RWPE2 (cell line): ENCODE data around the gene SCD5.

Experiments
- ATAC-seq: fragments of 200-7000 bp; cut with Tn5 transposase; 3 replicates; pipeline ENCODE4 v1.9.1; 2021; ENCODE audit warnings: low read depth
- DNase-seq: peaks from one replicate; pipeline ENCODE4 v3.0.0-alpha.2; 2020; ENCODE audit warnings: low spot score
- H3K27ac ChIP-seq: fragments of 450-650 bp; 2 replicates; pipeline ENCODE4 v1.5.1; 2017; ENCODE audit warnings: mild to moderate bottlenecking; ENCODE audit not compliant: poor library complexity, severe bottlenecking
- H3K27me3 ChIP-seq: fragments of 250-450 bp; sonication (Bioruptor Pico); 2 replicates; pipeline ENCODE4 v1.5.1; 2021; ENCODE audit warnings: mild to moderate bottlenecking, moderate library complexity; ENCODE audit not compliant: insufficient read depth, poor library complexity, severe bottlenecking
- H3K36me3 ChIP-seq: fragments of 250-450 bp; sonication (Bioruptor Pico); 2 replicates; pipeline ENCODE4 v1.5.1; 2020; ENCODE audit warnings: low read depth, mild to moderate bottlenecking, moderate library complexity
- H3K4me1 ChIP-seq: fragments of 250-450 bp; sonication (Bioruptor Pico); 2 replicates; pipeline ENCODE4 v1.5.1; 2021; ENCODE audit warnings: mild to moderate bottlenecking, moderate library complexity; ENCODE audit not compliant: insufficient read depth, poor library complexity, severe bottlenecking
- H3K4me3 ChIP-seq: fragments of 250-450 bp; sonication (Bioruptor Pico); 2 replicates; pipeline ENCODE4 v1.5.1; 2021; ENCODE audit warnings: mild to moderate bottlenecking, moderate library complexity; ENCODE audit not compliant: severe bottlenecking
- H3K9me3 ChIP-seq: fragments of 250-450 bp; sonication (Bioruptor Pico); 2 replicates; pipeline ENCODE4 v1.5.1; 2021; ENCODE audit warnings: mild to moderate bottlenecking, moderate library complexity; ENCODE audit not compliant: severe bottlenecking
- TF ChIP-seq, protein P1 (sequence below): fragments of 450-650 bp; IDR thresholded peaks from one replicate; pipeline ENCODE4 v1.5.1; 2017; ENCODE audit warnings: mild to moderate bottlenecking, moderate library complexity; ENCODE audit not compliant: poor library complexity, severe bottlenecking

The SCD5 gene

DNA sequence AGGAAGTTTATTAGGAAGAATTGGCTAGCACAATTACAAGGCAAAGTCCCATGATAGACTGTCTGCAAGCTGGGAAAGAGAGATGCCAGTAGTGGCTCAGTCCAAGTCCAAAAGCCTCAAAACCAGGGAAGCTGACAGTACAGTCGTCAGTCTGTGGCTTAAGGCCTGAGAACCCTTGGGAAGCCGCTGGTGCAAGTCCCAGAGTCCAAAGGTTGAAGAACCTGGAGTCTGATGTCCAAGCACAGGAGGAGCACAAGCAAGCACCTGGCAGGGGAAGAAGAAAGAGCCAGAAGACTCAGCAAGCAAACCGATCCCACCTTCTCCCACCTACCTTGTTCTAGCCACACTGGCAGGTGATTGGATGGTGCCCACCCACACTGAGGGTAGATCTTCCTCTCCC lies 185.5 kb downstream of the SCD5 start:
- no peak overlapping the region for H3K4me3 ChIP-seq
- H3K9me3 ChIP-seq, result no peaks in the 10 kb centered on the region
- H3K36me3 ChIP-seq, result no peaks in the 10 kb centered on the region
- H3K27ac ChIP-seq, result no peak overlapping the region
- no peaks in the 10 kb centered on the region for H3K4me1 ChIP-seq
- no peak for ATAC-seq
- H3K27me3 ChIP-seq, result no peaks in the 10 kb centered on the region
- DNase-seq, result no peak
- TF ChIP-seq, protein P1, sequence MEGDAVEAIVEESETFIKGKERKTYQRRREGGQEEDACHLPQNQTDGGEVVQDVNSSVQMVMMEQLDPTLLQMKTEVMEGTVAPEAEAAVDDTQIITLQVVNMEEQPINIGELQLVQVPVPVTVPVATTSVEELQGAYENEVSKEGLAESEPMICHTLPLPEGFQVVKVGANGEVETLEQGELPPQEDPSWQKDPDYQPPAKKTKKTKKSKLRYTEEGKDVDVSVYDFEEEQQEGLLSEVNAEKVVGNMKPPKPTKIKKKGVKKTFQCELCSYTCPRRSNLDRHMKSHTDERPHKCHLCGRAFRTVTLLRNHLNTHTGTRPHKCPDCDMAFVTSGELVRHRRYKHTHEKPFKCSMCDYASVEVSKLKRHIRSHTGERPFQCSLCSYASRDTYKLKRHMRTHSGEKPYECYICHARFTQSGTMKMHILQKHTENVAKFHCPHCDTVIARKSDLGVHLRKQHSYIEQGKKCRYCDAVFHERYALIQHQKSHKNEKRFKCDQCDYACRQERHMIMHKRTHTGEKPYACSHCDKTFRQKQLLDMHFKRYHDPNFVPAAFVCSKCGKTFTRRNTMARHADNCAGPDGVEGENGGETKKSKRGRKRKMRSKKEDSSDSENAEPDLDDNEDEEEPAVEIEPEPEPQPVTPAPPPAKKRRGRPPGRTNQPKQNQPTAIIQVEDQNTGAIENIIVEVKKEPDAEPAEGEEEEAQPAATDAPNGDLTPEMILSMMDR, result no peak

DNA sequence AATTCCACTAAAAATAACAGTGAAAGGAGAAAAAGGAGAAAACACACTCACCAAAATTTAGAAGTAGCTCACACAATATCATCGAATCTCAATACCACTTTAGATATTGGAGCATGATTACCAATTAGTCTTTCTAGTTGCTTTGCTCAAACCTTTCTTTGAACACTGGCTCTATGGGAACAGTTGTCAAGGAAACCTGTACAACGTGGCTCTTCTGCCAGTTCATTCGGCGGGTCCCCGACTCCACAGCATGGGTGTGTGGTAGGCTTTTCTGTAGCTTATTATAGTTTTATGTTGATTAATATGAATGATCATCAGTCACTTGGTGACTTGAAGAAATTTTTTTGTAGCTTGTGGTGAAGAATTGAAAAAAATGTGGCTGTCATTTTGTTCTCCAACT lies 186.6 kb downstream of the SCD5 start:
- H3K4me1 ChIP-seq, result no peaks in the 10 kb centered on the region
- H3K36me3 ChIP-seq, result no peaks in the 10 kb centered on the region
- ATAC-seq, result no peak
- TF ChIP-seq, protein P1, result no peak
- no peak overlapping the region for H3K4me3 ChIP-seq
- no peaks in the 10 kb centered on the region for H3K9me3 ChIP-seq
- H3K27ac ChIP-seq, result no peak overlapping the region
- DNase-seq, result no peak
- no peaks in the 10 kb centered on the region for H3K27me3 ChIP-seq

DNA sequence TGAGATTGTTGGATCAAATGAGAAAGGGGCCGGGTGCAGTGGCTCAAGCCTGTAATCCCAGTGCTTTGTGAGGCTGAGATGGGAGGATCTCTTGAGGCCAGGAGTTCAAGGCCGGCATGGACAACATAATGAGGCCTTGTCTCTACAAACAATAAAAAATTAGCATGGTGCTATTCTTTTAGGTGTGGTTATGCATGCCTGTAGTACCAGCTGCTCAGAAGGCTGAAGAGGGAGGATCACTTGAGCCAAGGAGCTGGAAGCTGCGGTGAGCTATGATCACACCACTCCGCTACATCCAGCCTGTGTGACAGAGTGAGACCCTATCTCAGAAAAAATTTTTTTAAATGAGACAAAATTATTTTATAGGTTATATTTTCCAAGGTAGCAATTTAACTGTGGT lies 187.1 kb downstream of the SCD5 start:
- TF ChIP-seq, protein P1, result no peak
- DNase-seq (no peak), ATAC-seq (no peak)
- H3K27me3 ChIP-seq, result no peaks in the 10 kb centered on the region
- H3K4me1 ChIP-seq, result no peaks in the 10 kb centered on the region
- H3K36me3 ChIP-seq, result no peaks in the 10 kb centered on the region
- H3K4me3 ChIP-seq, result no peak overlapping the region
- H3K27ac ChIP-seq, result no peak overlapping the region
- no peaks in the 10 kb centered on the region for H3K9me3 ChIP-seq

DNA sequence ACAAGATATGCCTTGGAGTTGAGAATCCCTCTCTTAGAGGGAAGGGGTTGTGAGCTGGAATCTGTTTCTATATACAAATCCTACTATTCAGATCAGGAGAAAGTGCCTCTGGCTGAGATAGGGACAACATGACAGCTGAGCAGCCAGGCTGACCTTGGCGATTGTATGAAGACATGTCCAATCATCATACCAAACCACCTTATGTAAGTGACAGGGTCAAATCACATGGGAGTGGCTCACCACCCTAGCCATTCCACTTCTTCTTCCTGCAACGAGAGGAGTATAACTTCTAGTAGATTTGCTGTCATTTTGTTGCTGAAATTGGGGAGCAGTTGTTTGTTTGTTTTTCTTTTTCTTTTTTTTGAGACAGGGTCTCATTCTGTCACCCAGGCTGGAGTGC lies 188.6 kb downstream of the SCD5 start:
- ATAC-seq (no peak), DNase-seq (no peak)
- Histone ChIP-seq H3K4me1 (no peaks in the 10 kb centered on the region), H3K27ac (no peak overlapping the region), H3K4me3 (no peak overlapping the region), H3K27me3 (no peaks in the 10 kb centered on the region), H3K36me3 (no peaks in the 10 kb centered on the region), H3K9me3 (no peaks in the 10 kb centered on the region)
- TF ChIP-seq, protein P1, result no peak

DNA sequence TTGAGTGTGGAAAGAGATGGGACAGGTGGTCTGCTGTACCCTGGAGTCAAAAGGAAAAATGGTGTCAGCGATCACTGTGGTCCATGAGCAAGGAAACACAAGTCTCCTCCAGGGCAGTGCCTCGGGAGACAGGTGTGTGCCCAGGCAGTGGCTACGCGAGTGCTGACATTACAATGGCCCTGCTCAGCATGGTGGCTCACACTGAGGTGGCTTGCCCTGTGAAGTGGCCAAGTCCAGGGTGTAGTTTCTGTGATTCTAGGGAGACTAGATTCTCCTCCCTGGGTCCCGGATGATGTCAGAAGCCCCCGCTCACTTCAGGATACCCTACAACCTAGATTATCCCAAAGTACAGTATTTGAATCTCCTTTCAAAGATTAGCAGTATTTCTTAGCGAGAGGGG lies 192.0 kb downstream of the SCD5 start:
- H3K4me1 ChIP-seq, result no peaks in the 10 kb centered on the region
- ATAC-seq (no peak), DNase-seq (no peak)
- no peaks in the 10 kb centered on the region for H3K27me3 ChIP-seq
- no peaks in the 10 kb centered on the region for H3K36me3 ChIP-seq
- H3K4me3 ChIP-seq, result no peak overlapping the region
- no peak overlapping the region for H3K27ac ChIP-seq
- H3K9me3 ChIP-seq, result no peaks in the 10 kb centered on the region
- TF ChIP-seq, protein P1, result no peak
